ENCODE measurements around the gene CA10.

CA10 gene

DNA sequence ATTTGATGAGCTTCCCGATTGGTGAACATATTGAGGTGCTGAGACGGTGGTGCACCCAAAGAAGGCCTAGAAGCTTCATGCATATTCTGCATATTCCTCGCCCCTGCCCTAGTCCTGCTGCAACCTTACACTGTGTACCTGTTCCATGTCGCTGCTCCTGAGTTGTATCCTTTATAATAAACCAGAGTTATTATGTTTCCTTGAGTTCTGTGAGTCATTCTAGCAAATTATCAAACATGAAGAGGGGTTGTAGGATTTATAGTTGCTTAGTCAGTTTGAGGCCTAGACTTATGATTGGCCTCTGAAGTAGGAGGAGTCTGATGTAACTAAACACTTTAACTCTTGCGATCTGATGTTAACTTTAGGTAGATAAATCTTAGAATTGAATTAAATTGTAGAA, 436.8 kb downstream of the CA10 start:
- TF ChIP-seq TAF1 (IDR thresholded peaks at IDR 0.05; ENCODE audit: borderline replicate concordance, insufficient read depth, low read length) (no peak), POLR2AphosphoS5 (IDR thresholded peaks at IDR 0.05; ENCODE audit: low read depth, low read length) (no peak), FOXP2 (optimal IDR thresholded peaks at IDR 0.05; ENCODE audit: borderline replicate concordance, extremely low read depth, extremely low read length, insufficient read depth) (no peak), REST (IDR thresholded peaks at IDR 0.05; ENCODE audit: insufficient read depth in 1 of 2, low read depth in 2 of 2, low read length in 2 of 2) (no peak), SIN3A (IDR thresholded peaks at IDR 0.05; ENCODE audit: borderline replicate concordance, insufficient read depth, low read length) (no peak)

DNA sequence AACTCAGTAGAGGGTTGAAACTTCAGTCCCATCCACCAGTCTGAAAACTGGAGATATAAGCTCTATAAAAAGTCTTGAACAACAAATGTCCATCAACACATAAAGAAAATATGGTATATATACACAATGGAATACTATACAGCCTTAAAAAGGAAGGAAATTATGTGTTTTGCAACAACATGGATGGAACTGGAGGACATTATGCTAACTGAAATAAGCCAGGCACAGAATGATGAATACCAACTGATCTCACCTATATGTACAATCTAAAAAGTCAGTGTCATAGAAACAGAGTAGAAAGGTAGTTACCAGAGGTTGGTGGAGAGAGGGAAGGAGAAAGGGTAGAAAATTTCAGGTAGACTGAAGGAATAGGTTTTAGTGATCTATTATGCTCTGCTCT, 438.1 kb downstream of the CA10 start:
- no peak for TF ChIP-seq REST (IDR thresholded peaks at IDR 0.05; ENCODE audit: insufficient read depth in 1 of 2, low read depth in 2 of 2, low read length in 2 of 2)
- no peak for TF ChIP-seq POLR2AphosphoS5 (IDR thresholded peaks at IDR 0.05; ENCODE audit: low read depth, low read length)
- no peak for TF ChIP-seq SIN3A (IDR thresholded peaks at IDR 0.05; ENCODE audit: borderline replicate concordance, insufficient read depth, low read length)
- no peak for TF ChIP-seq TAF1 (IDR thresholded peaks at IDR 0.05; ENCODE audit: borderline replicate concordance, insufficient read depth, low read length)
- no peak for TF ChIP-seq FOXP2 (optimal IDR thresholded peaks at IDR 0.05; ENCODE audit: borderline replicate concordance, extremely low read depth, extremely low read length, insufficient read depth)

- TF ChIP-seq POLR2AphosphoS5 (IDR thresholded peaks at IDR 0.05; ENCODE audit: low read depth, low read length) (no peak), TAF1 (IDR thresholded peaks at IDR 0.05; ENCODE audit: borderline replicate concordance, insufficient read depth, low read length) (no peak), FOXP2 (optimal IDR thresholded peaks at IDR 0.05; ENCODE audit: borderline replicate concordance, extremely low read depth, extremely low read length, insufficient read depth) (no peak), REST (IDR thresholded peaks at IDR 0.05; ENCODE audit: insufficient read depth in 1 of 2, low read depth in 2 of 2, low read length in 2 of 2) (no peak)
These were observed 439.5 kb downstream of the CA10 start for GRCh38 chr17:51718983-51719382.

- TF ChIP-seq SIN3A (IDR thresholded peaks at IDR 0.05; ENCODE audit: borderline replicate concordance, insufficient read depth, low read length) = no peak
- TF ChIP-seq REST (IDR thresholded peaks at IDR 0.05; ENCODE audit: insufficient read depth in 1 of 2, low read depth in 2 of 2, low read length in 2 of 2) = no peak
- no peak for TF ChIP-seq FOXP2 (optimal IDR thresholded peaks at IDR 0.05; ENCODE audit: borderline replicate concordance, extremely low read depth, extremely low read length, insufficient read depth)
- TF ChIP-seq TAF1 (IDR thresholded peaks at IDR 0.05; ENCODE audit: borderline replicate concordance, insufficient read depth, low read length) = no peak
- TF ChIP-seq POLR2AphosphoS5 (IDR thresholded peaks at IDR 0.05; ENCODE audit: low read depth, low read length) = no peak
These were observed 446.9 kb downstream of the CA10 start for GRCh38 chr17:51711581-51711980.

- no peak for TF ChIP-seq FOXP2 (optimal IDR thresholded peaks at IDR 0.05; ENCODE audit: borderline replicate concordance, extremely low read depth, extremely low read length, insufficient read depth)
- no peak for TF ChIP-seq REST (IDR thresholded peaks at IDR 0.05; ENCODE audit: insufficient read depth in 1 of 2, low read depth in 2 of 2, low read length in 2 of 2)
- TF ChIP-seq POLR2AphosphoS5 (IDR thresholded peaks at IDR 0.05; ENCODE audit: low read depth, low read length) = no peak
- TF ChIP-seq TAF1 (IDR thresholded peaks at IDR 0.05; ENCODE audit: borderline replicate concordance, insufficient read depth, low read length) = no peak
- TF ChIP-seq SIN3A (IDR thresholded peaks at IDR 0.05; ENCODE audit: borderline replicate concordance, insufficient read depth, low read length) = no peak
These were observed 447.9 kb downstream of the CA10 start for GRCh38 chr17:51710634-51710979.

Measured in PFSK-1 (cell line).